NB4 (cell line): Measurements from ENCODE around the gene TAS1R3.
"Not testable (repeated sequence)": the region's sequence is repeated elsewhere in the genome, so short reads cannot be mapped to it uniquely, and the experiment has no call there.

Experiments
- DNase-seq: peaks from one replicate; pipeline ENCODE4 v3.0.0; 2010; ENCODE audit warnings: low read depth
- H3K4me3 ChIP-seq: one replicate; pipeline ENCODE4 v1.5.1; 2011; ENCODE audit warnings: mild to moderate bottlenecking, low read depth, low read length, moderate library complexity
- MYC ChIP-seq: IDR thresholded peaks from 2 replicates; pipeline ENCODE4 v1.6.1; 2011; ENCODE audit warnings: low read depth, low read length
- POLR2A ChIP-seq: IDR thresholded peaks from 2 replicates; pipeline ENCODE4 v1.6.1; 2011; ENCODE audit warnings: mild to moderate bottlenecking; ENCODE audit not compliant: insufficient read length; ENCODE audit errors: extremely low read depth
- TF ChIP-seq, protein P1 (sequence below): IDR thresholded peaks from one replicate; pipeline ENCODE4 v1.5.1; 2012; ENCODE audit warnings: low read depth, low read length
- TF ChIP-seq, protein P2 (sequence below): IDR thresholded peaks from 2 replicates; pipeline ENCODE4 v1.6.1; 2011; ENCODE audit warnings: low read depth, low read length

TAS1R3 gene

DNA sequence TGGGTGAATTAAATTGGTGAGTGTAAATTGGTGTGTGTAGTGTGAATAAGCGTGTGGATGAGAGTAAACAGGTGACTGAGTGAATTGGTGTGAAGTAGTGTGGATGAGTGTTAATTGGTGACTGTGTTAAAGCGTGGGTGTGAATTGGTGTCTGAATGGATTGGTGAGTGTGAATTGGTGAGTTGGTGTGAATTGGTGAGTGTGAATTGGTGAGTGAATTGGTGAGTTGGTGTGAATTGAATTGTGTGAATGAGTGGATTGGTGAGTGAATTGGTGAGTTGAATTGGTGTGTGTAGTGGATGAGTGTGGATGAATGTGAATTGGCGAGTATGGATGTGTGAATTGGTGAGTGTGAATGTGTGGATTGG is 35.6 kb downstream of the TAS1R3 start:
- no peak for DNase-seq
- TF ChIP-seq POLR2A: no peak
- TF ChIP-seq MYC: no peak
- TF ChIP-seq, protein P1, sequence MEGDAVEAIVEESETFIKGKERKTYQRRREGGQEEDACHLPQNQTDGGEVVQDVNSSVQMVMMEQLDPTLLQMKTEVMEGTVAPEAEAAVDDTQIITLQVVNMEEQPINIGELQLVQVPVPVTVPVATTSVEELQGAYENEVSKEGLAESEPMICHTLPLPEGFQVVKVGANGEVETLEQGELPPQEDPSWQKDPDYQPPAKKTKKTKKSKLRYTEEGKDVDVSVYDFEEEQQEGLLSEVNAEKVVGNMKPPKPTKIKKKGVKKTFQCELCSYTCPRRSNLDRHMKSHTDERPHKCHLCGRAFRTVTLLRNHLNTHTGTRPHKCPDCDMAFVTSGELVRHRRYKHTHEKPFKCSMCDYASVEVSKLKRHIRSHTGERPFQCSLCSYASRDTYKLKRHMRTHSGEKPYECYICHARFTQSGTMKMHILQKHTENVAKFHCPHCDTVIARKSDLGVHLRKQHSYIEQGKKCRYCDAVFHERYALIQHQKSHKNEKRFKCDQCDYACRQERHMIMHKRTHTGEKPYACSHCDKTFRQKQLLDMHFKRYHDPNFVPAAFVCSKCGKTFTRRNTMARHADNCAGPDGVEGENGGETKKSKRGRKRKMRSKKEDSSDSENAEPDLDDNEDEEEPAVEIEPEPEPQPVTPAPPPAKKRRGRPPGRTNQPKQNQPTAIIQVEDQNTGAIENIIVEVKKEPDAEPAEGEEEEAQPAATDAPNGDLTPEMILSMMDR: no peak
- TF ChIP-seq, protein P2, sequence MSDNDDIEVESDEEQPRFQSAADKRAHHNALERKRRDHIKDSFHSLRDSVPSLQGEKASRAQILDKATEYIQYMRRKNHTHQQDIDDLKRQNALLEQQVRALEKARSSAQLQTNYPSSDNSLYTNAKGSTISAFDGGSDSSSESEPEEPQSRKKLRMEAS: no peak
- H3K4me3 ChIP-seq: no peak overlapping the region

DNA sequence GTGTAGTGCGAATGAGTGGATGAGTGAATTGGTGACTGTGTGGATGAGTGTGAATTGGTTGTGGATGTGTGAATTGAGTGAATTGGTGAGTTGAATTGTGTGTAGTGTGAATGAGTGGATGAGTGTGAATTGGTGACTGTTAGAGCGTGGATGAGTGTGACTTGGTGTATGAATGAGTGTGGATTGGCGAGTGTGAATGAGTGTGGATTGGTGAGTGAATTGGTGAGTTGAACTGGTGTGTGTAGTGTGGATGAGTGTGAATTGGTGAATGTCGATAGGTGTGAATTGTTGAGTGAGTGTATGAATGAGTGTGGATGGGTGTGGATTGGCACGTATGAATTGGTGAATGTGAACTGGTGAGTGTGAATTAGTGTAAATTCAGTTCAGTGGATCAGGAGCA is 36.2 kb downstream of the TAS1R3 start:
- H3K4me3 ChIP-seq: no peak overlapping the region
- DNase-seq: no peak
- TF ChIP-seq, protein P1: no peak
- no peak for TF ChIP-seq MYC
- TF ChIP-seq, protein P2: no peak
- no peak for TF ChIP-seq POLR2A

DNA sequence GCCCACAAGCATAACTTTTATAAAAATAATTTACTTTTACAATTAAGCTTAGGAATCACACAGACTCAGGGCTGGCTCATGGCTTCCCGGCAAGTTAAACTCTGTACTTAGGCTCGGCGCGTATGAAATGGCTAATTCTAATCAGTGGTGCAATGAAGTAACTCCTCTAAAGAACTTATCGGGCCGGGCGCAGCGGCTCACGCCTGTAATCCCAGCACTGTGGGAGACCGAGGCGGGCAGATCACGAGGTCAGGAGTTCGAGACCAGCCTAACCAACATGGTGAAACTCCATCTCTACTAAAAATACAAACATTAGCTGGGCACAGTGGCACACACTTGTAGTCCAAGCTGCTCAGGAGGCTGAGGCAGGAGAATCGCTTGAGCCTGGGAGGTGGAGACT is 39.0 kb downstream of the TAS1R3 start:
- DNase-seq, H3K4me3 ChIP-seq: not testable (repeated sequence)

DNA sequence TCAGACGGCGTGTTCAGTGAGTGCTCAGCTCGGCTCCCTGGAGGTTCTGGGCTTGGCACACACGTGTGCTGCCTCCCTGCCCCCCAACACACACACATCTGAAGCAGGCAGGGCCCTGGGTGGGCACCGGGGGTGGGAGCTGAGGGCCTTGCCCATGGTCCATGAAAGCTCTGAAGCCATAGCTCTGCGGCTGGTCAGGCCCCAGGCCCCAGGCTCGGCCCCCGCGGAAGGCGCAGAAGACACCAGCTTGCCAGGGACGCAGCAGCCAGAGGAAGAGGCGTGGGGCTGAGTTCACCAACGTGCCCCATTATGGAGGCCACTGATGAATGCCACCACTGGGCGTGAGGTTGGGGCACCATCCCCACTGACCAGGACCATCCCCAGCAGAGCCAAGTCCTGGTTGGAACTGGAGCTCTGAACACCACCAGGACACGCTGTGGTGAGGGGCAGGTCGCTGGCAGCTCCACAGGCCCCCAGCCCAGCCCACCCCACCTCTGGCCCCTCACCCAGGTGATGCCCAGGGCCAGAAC is 39.8 kb downstream of the TAS1R3 start:
- H3K4me3 ChIP-seq: no peak overlapping the region
- TF ChIP-seq POLR2A: no peak
- no peak for TF ChIP-seq MYC
- TF ChIP-seq, protein P1: no peak
- TF ChIP-seq, protein P2: no peak

DNA sequence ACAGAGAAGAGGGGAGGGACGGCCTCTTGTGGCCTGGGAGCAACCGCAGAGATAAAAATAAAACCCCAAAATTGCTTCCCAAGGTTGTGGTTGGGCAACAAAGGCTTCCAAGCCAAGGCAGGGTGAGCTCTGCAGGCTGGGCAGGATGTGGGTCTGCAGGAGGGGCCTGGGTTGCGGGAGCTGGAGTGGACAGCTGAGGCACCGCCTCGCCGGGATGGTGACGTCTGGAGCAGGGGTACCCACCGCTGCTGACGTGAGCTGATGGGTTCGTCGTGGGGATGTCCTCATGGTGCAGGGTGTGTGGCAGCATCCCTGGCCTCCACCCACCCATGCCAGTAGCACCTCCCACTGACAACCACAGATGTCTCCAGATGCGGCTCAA is 40.3 kb downstream of the TAS1R3 start:
- TF ChIP-seq MYC (no peak), POLR2A (no peak)
- TF ChIP-seq, protein P1: no peak
- TF ChIP-seq, protein P2: no peak
- peak; percentile 94 for DNase-seq
- no peak overlapping the region for H3K4me3 ChIP-seq

More for the DNA sequence above, 39.8 kb downstream of the TAS1R3 start:
- no peak for DNase-seq

DNA sequence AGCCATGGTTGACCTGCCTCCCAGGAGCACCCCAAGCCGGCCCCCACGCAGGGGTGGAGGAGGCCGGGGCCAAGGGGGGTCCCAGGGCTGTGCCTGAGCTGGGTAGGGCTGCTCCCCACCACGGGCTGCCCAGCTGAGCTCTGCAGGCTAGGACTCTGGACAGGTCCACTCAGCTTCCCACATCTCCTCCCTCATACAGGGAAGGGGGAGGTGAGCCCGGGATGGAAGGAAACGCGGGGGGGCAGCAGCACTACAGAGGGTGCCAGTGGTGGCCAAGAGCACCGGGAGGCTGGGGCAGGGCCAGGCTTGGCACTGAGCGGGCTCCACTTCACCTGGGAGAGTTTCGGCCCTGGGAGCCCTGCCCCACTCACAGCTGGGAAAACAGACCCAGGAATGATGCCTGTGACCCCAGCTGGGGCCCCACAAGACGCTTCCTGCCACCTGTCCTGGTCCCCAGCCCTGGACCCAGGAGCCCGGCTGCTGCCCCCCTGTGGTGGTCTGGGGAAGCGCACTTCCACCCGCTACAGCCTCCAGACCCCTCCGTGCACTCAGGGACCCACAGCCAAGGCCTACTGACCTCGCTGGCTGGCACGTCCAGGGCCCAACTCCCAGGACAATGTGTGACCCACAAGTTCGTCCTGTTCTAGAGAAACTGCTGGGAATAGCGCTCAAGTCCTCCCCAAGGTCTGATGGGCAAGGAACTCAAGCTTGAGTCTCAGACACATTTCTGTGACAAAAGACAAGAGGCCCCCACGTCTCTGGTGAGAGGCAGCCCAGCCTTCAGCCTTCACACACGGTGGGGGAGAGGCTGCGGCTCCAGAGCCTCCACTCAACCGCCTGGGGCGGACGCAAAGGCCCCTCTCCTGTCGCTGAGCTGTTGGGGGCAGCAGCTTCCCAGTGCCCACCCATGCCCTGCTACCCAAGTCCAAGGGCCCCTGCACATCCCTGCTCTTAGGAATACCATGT is 40.9 kb downstream of the TAS1R3 start:
- TF ChIP-seq, protein P1: peak; percentile 84
- TF ChIP-seq, protein P2: peak; percentile 48; the same call in 1 of the 2 replicates
- TF ChIP-seq MYC (no peak), POLR2A (no peak)
- no peak overlapping the region for H3K4me3 ChIP-seq
- DNase-seq: peak; percentile 74
